A549 (cell line): ENCODE data around the gene GMPS. TPM values are rescaled to one million over a fixed set of nuclear protein-coding genes. Genes with fewer than 3 reads are reported as not detected.

Experiments
- ATAC-seq, 2 experiments: fragments of 200-7000 bp in 1 of 2; fragments of >200 bp in 1 of 2; cut with Nextera tagmentation in 1 of 2; cut with Tn5 transposase in 1 of 2; 3 replicates each; pipeline versions ENCODE4 v1.8.0 to v1.9.1; 2018 to 2020; ENCODE audit warnings: mild to moderate bottlenecking in 1 of 2, moderate library complexity in 1 of 2
- CTCF ChIA-PET: fragments of 300-600 bp; sonication (Branson Sonifier 250); formaldehyde crosslinking; extraction: SDS; loops from one replicate; lab custom pipeline; 2021; ENCODE audit warnings: antibody characterized with exemption, inconsistent platforms; lab: Yijun Ruan, JAX
- POLR2A ChIA-PET: fragments of 350-600 bp; formaldehyde crosslinking; extraction: SDS; loops from one replicate; lab custom pipeline; 2021; ENCODE audit warnings: antibody characterized with exemption, inconsistent platforms; lab: Yijun Ruan, JAX
- DNase-seq, 2 experiments: peaks; one replicate each; pipeline versions ENCODE4 v3.0.0 to v3.0.0-alpha.2; 2011 to 2016; ENCODE audit warnings: low read depth in 1 of 2, low spot score in 1 of 2
- FAIRE-seq: peaks from 2 replicates; lab custom pipeline; 2011; peaks lifted over from hg19 to GRCh38; lab: Jason Lieb, UNC
- H3K27ac ChIP-seq, 2 experiments: fragments of >200 bp; sonication (Bioruptor Twin); formaldehyde crosslinking; 3 replicates each; pipeline ENCODE4 v1.5.1; 2016 to 2017
- H3K4me1 ChIP-seq: fragments of >200 bp; sonication (Bioruptor Twin); formaldehyde crosslinking; 3 replicates; pipeline ENCODE4 v1.6.1; 2016
- H3K4me2 ChIP-seq: fragments of >200 bp; sonication (Bioruptor Twin); formaldehyde crosslinking; 3 replicates; pipeline ENCODE4 v1.6.1; 2016
- H3K4me3 ChIP-seq: fragments of >200 bp; sonication (Bioruptor Twin); formaldehyde crosslinking; 3 replicates; pipeline ENCODE4 v1.5.1; 2016
- H3K9me3 ChIP-seq: fragments of >200 bp; sonication (Bioruptor Twin); formaldehyde crosslinking; 3 replicates; pipeline ENCODE4 v1.6.1; 2016
- BHLHE40 ChIP-seq: IDR thresholded peaks from 2 replicates; pipeline ENCODE4 v1.6.1; 2012; ENCODE audit warnings: low read depth, low read length, inconsistent platforms
- CBX2 ChIP-seq: fragments of 200-600 bp; sonication (generic); IDR thresholded peaks from 2 replicates; pipeline ENCODE4 v1.6.1; 2016; ENCODE audit warnings: low read depth, mild to moderate bottlenecking, borderline replicate concordance
- CHD2 ChIP-seq: fragments of 150-350 bp; IDR thresholded peaks from 2 replicates; pipeline ENCODE4 v1.6.1; 2014; ENCODE audit warnings: low read length; ENCODE audit not compliant: partially characterized antibody
- CTCF ChIP-seq: fragments of >200 bp; sonication (Bioruptor Twin); formaldehyde crosslinking; IDR thresholded peaks from 3 replicates; pipeline ENCODE4 v1.5.1; 2016
- ESRRA ChIP-seq: fragments of 150-350 bp; IDR thresholded peaks from 2 replicates; pipeline ENCODE4 v1.6.1; 2014; ENCODE audit warnings: mild to moderate bottlenecking, low read length, borderline replicate concordance
- HDAC2 ChIP-seq: fragments of 200-600 bp; sonication (generic); IDR thresholded peaks from 2 replicates; pipeline ENCODE4 v1.6.1; 2016
- HEYL ChIP-seq: fragments of 250-450 bp; sonication (Bioruptor Pico); IDR thresholded peaks from 2 replicates; pipeline ENCODE4 v1.8.0; 2021; ENCODE audit warnings: mild to moderate bottlenecking, moderate library complexity
- HOXB5 ChIP-seq: fragments of 250-450 bp; sonication (Bioruptor Pico); IDR thresholded peaks from 2 replicates; pipeline ENCODE4 v1.5.0; 2020; ENCODE audit warnings: mild to moderate bottlenecking, moderate library complexity
- JUN ChIP-seq, 2 experiments: fragments of >200 bp; sonication (Bioruptor Twin); formaldehyde crosslinking; IDR thresholded peaks; 2 replicates in 1 of 2; 3 replicates in 1 of 2; pipeline ENCODE4 v1.6.1; 2016 to 2017
- JUNB ChIP-seq: fragments of >200 bp; sonication (Bioruptor Twin); formaldehyde crosslinking; IDR thresholded peaks from 2 replicates; pipeline ENCODE4 v1.6.1; 2016
- KDM1A ChIP-seq: fragments of 200-600 bp; sonication (generic); IDR thresholded peaks from 2 replicates; pipeline ENCODE4 v1.6.1; 2016; ENCODE audit warnings: low read depth, mild to moderate bottlenecking
- MAFK ChIP-seq: fragments of 450-650 bp; IDR thresholded peaks from 2 replicates; pipeline ENCODE4 v1.6.1; 2014; ENCODE audit not compliant: partially characterized antibody
- MYC ChIP-seq: IDR thresholded peaks from 2 replicates; pipeline ENCODE4 v1.6.1; 2012; ENCODE audit warnings: mild to moderate bottlenecking, inconsistent platforms, low read length, improper control_type of control experiment, borderline replicate concordance
- NPAS2 ChIP-seq: fragments of 250-450 bp; sonication (Bioruptor Pico); IDR thresholded peaks from 2 replicates; pipeline ENCODE4 v1.8.0; 2022; ENCODE audit warnings: mild to moderate bottlenecking, moderate library complexity, borderline replicate concordance
- PHF8 ChIP-seq: fragments of 200-600 bp; sonication (generic); IDR thresholded peaks from 2 replicates; pipeline ENCODE4 v1.6.1; 2016; ENCODE audit warnings: low read depth, mild to moderate bottlenecking, antibody characterized with exemption, moderate library complexity, borderline replicate concordance
- POLR2A ChIP-seq: IDR thresholded peaks from 2 replicates; pipeline ENCODE4 v1.6.1; 2012; ENCODE audit warnings: mild to moderate bottlenecking, low read length
- POLR2AphosphoS2 ChIP-seq: conservative IDR thresholded peaks from 2 replicates; pipeline ENCODE4 v1.6.1; 2012; ENCODE audit warnings: low read length, improper control_type of control experiment, inconsistent platforms
- RCOR1 ChIP-seq: fragments of 150-350 bp; IDR thresholded peaks from 2 replicates; pipeline ENCODE4 v1.6.1; 2014; ENCODE audit warnings: antibody characterized with exemption, low read length, low read depth
- TP53 ChIP-seq: fragments of 250-450 bp; sonication (Bioruptor Pico); IDR thresholded peaks from 2 replicates; pipeline ENCODE4 v1.5.0; 2021; ENCODE audit warnings: mild to moderate bottlenecking, moderate library complexity
- ZC3H11A ChIP-seq: fragments of 450-650 bp; IDR thresholded peaks from 2 replicates; pipeline ENCODE4 v1.6.1; 2014; ENCODE audit warnings: antibody characterized with exemption, mild to moderate bottlenecking
- ZNF302 ChIP-seq: fragments of 250-450 bp; sonication (Bioruptor Pico); IDR thresholded peaks from 2 replicates; pipeline ENCODE4 v1.9.0; 2021; ENCODE audit warnings: inconsistent platforms, mild to moderate bottlenecking, moderate library complexity
- ZSCAN20 ChIP-seq: fragments of 250-450 bp; sonication (Bioruptor Pico); IDR thresholded peaks from 2 replicates; pipeline ENCODE4 v1.8.0; 2022; ENCODE audit warnings: mild to moderate bottlenecking, moderate library complexity
- WGBS: methylation state at CpG from one replicate; pipeline ENCODE4 v1.1.6; 2017; ENCODE audit errors: missing lambda C conversion rate; 5-methylcytosine and 5-hydroxymethylcytosine counted together
- polyA plus RNA-seq, 4 experiments: library from polyadenylated mRNA; depleted of rRNA in 3 of 4; stranded (reverse); fragments of >200 nt; fragmentation: RNase III in 1 of 4; extraction: RNeasy Plus Mini Kit Qiagen cat#74134 plus additional on column Dnase treatment in 1 of 4; gene quantifications; 2 replicates in 3 of 4; 3 replicates in 1 of 4; pipeline ENCODE4 v1.2.3, GENCODE V29; 2011 to 2017
- TF ChIP-seq, protein P1 (sequence below): fragments of 250-450 bp; sonication (Bioruptor Pico); IDR thresholded peaks from 2 replicates; pipeline ENCODE4 v1.5.0; 2021; ENCODE audit warnings: mild to moderate bottlenecking, moderate library complexity, borderline replicate concordance
- TF ChIP-seq, protein P2 (sequence below): IDR thresholded peaks from 2 replicates; pipeline ENCODE4 v1.6.1; 2012
- TF ChIP-seq, protein P3 (sequence below): IDR thresholded peaks from 2 replicates; pipeline ENCODE4 v1.6.1; 2012

GMPS gene
- polyA plus RNA-seq, 2 of the 4 experiments (the other 2 are of a cell fraction) = 74.4 to 114 TPM

DNA sequence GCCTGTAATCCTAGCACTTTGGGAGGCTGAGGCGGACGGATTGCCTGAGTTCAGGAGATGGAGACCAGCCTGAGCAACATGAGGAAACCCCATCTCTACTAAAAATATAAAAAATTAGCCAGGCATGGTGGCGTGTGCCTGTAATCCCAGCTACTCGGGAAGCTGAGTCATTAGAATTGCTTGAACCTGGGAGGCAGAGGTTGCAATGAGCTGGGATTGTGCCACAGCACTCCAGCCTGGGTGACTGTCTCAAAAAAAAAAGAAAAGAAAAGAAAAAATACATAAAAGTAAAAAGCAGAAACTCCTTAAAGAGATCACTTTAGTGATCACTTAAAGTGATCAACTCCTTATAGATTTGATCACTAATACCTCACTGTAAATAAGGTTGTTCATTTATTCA lies 78.0 kb downstream of the GMPS start:
- TF ChIP-seq PHF8 = no peak
- TF ChIP-seq TP53 (CRISPR knock-in tag) = no peak
- no peak for TF ChIP-seq HOXB5 (CRISPR knock-in tag)
- no peak for TF ChIP-seq HDAC2
- WGBS = 72% methylated on average over 4 of the region's 4 CpGs
- no peak overlapping the region for H3K4me2 ChIP-seq
- H3K4me1 ChIP-seq = peaks cover 7% of the 10 kb centered on the region; the same call in 1 of the 3 replicates
- ChIA-PET CTCF (interaction anchor here (0.7 kb wide), 1 partner anchor 54 kb away, joined by 4 read pairs; no protein-coding TSS in a partner anchor), POLR2A (no interaction called here)
- FAIRE-seq = no peak
- H3K27ac ChIP-seq = no peak overlapping the region
- DNase-seq = no peak
- H3K9me3 ChIP-seq = no peaks in the 10 kb centered on the region
- no peak overlapping the region for H3K4me3 ChIP-seq
- ATAC-seq = no peak

DNA sequence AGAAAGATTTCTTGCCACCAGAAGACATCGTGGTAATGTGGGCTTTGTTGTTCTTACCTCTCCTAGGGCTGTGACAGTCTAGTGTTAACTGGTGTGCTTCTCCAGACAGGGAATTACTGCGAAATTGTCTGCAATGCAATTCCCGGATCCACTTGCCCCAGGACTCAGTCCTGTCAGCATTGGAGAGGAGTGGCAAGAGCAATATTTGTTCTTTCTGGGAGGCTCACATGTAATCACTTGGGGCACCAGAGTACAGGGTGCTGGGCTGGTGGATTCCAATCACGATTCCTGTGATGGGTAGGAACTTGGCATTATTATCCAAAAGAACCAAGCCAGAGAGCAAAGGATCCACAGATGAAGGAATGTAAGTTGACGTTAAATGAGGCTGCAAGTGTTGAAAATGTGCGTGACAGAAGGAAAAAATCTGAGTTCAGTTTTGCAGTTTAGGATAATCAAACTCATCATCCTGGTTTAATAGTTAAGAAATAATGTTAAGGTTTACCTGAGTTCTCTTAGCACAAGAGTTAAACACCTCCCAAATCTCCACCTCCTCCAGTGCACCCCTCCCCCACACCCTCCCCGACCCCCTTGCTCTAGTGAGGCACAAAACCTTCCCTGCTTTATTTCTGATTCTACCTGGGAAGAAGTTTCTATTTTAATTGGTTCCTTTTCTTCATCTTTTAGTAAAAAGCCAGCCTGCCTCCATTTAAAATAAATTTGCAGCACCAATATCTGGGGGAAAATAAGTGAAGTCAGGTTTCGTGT lies 79.2 kb downstream of the GMPS start:
- Histone ChIP-seq H3K4me1 (peaks cover 7% of the 10 kb centered on the region; the same call in 1 of the 3 replicates), H3K27ac (no peak overlapping the region), H3K4me2 (no peak overlapping the region), H3K4me3 (no peak overlapping the region), H3K9me3 (no peaks in the 10 kb centered on the region)
- no peak for TF ChIP-seq ZC3H11A
- TF ChIP-seq, protein P1, sequence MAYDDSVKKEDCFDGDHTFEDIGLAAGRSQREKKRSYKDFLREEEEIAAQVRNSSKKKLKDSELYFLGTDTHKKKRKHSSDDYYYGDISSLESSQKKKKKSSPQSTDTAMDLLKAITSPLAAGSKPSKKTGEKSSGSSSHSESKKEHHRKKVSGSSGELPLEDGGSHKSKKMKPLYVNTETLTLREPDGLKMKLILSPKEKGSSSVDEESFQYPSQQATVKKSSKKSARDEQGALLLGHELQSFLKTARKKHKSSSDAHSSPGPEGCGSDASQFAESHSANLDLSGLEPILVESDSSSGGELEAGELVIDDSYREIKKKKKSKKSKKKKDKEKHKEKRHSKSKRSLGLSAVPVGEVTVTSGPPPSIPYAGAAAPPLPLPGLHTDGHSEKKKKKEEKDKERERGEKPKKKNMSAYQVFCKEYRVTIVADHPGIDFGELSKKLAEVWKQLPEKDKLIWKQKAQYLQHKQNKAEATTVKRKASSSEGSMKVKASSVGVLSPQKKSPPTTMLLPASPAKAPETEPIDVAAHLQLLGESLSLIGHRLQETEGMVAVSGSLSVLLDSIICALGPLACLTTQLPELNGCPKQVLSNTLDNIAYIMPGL = no peak
- TF ChIP-seq POLR2A = no peak
- no peak for TF ChIP-seq ESRRA
- no peak for TF ChIP-seq KDM1A
- TF ChIP-seq, protein P2, sequence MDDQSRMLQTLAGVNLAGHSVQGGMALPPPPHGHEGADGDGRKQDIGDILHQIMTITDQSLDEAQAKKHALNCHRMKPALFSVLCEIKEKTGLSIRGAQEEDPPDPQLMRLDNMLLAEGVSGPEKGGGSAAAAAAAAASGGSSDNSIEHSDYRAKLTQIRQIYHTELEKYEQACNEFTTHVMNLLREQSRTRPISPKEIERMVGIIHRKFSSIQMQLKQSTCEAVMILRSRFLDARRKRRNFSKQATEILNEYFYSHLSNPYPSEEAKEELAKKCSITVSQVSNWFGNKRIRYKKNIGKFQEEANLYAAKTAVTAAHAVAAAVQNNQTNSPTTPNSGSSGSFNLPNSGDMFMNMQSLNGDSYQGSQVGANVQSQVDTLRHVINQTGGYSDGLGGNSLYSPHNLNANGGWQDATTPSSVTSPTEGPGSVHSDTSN = no peak
- no peak for TF ChIP-seq ZNF302
- no peak for TF ChIP-seq POLR2AphosphoS2
- TF ChIP-seq, protein P3, sequence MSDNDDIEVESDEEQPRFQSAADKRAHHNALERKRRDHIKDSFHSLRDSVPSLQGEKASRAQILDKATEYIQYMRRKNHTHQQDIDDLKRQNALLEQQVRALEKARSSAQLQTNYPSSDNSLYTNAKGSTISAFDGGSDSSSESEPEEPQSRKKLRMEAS = no peak
- TF ChIP-seq BHLHE40 = no peak
- no peak for TF ChIP-seq CBX2
- TF ChIP-seq NPAS2 (CRISPR knock-in tag) = no peak
- no peak for TF ChIP-seq CHD2
- ChIA-PET CTCF (no interaction called here), POLR2A (no interaction called here)
- ATAC-seq (peak in 1 of 2 experiments; percentile 42; a peak in 3 of 6 replicates), FAIRE-seq (no peak), DNase-seq (no peak)
- 78% methylated on average over 8 of the region's 8 CpGs for WGBS

DNA sequence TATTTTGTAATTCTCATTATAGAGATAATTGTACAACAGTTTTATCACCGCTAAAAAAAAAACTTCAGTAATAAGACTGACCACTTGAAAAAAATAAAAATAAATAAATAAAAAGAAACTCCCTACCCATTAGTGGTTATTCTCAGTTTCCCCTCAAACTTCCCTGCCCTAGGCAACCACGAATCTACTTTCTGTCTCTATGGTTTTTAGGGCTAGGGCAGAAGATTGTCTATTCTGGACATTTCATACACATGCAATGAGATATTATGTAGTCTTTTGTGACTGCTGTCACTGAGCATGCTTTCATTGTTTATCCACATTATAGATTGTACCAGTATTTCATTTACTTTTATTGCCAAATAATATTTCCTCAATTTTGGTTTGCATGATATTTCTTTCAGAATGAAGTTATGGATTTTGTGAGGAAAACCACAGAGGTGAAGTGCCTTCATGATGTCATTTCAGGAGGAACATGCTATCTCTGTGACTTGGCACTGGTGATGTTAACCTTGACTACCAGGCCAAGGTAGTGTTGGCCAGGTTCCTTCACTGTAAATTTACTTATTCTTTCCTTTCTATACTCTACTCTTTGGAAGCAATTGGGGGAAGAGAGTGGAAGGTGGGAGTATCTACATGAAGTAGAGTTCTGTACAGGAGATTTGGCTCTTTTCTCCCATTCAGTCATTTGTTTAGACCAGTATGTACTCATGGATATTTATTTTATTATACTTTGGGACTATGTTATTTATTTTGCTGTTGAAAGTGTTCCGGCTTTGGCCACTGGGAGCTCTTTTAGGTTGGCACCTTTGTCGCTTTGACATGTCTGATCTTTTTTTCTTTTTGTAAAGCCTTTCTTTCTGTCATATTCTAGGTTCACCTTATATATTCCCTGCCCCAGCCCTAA lies 86.3 kb downstream of the GMPS start:
- WGBS = 87% methylated on average over 4 of the region's 4 CpGs
- ATAC-seq (0 out of 6 replicates have a peak, but pooled peaks of 1 of the 2 experiments have one; percentile 19), DNase-seq (no peak), FAIRE-seq (no peak)
- ChIA-PET CTCF (interaction anchor here (0.6 kb wide), 1 partner anchor 1188 kb away, joined by 5 read pairs; no protein-coding TSS in a partner anchor), POLR2A (no interaction called here)
- no peak overlapping the region for H3K4me3 ChIP-seq
- no peaks in the 10 kb centered on the region for H3K4me1 ChIP-seq
- no peak overlapping the region for H3K27ac ChIP-seq
- no peak overlapping the region for H3K4me2 ChIP-seq
- no peaks in the 10 kb centered on the region for H3K9me3 ChIP-seq
- TF ChIP-seq HEYL (no peak), JUNB (no peak), MAFK (no peak), MYC (no peak), ZSCAN20 (CRISPR knock-in tag) (no peak), HDAC2 (no peak), CTCF (no peak), RCOR1 (no peak), JUN (IDR thresholded peaks at IDR 0.05) (no peak)
